ENCODE data around the gene TUBGCP5.
A peak's percentile ranks its signal among the peaks of the same experiment; 100 is the strongest.
"Not testable (repeated sequence)": the region's sequence is repeated elsewhere in the genome, so short reads cannot be mapped to it uniquely, and the experiment has no call there.

The TUBGCP5 gene

DNA sequence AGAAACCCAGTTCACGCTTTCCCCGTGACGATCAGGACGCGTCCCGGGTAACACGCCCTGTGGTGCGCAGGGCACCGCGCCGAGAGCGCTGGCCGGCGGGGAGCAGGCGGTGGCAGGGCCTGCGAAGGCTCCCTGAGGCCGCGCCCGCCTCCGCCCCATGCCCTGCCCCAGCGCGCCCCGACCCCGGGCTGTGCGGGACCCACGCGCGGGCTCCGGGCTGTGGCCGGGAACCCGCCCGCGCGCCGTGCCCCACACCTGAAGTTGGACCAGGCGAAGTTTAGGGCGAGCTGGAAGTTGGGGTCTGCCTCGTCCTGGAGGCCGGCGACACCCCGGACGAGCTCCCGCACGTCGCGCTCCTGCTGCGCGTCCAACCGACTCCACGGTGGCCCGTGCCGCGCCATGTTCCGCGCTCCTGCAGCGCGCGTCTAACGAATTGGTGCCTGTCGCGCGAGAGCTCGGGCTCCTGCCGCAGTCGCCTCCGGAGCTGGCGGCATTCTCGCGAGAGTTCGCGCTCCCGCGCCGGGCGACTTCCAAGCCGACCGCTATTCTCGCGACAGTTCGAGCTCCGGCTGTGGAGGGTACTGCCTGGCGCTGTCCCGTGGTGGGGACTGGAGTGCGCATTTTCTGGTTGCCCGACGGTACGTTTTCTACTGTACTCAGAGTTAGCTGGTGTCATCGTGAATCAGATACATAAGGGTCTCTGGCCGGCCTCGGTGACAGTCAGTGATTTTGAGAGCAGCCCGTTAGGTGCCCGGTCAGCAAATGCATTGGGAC is at the start of gene TUBGCP5:
Gene TUBGCP5, minus strand, starts transcription at position 427 of the 774 bp plus-strand sequence. Its CDS starts 26 bp downstream, at position 401.
- peak; percentile 51 for DNase-seq

DNA sequence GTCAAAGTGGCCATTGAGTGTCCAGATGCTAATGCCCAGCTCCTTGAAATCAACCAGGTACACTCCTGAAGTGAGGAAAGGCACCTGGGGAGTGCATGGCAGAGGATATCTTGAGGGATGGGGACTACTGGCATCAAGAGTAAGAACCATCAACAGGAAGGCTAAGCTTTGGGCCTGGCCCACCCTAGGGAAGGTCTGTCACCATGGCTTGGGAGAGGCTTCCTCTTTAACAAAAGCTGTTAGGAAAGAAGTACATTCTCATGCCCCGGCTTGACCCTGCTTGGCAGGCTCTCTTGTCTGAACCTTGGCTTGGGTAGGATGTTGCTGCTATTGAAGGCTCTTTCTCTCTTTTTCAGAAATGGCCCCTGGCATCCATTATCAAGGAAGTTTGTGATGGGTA is 43.7 kb upstream of the TUBGCP5 start:
- DNase-seq: no peak

DNA sequence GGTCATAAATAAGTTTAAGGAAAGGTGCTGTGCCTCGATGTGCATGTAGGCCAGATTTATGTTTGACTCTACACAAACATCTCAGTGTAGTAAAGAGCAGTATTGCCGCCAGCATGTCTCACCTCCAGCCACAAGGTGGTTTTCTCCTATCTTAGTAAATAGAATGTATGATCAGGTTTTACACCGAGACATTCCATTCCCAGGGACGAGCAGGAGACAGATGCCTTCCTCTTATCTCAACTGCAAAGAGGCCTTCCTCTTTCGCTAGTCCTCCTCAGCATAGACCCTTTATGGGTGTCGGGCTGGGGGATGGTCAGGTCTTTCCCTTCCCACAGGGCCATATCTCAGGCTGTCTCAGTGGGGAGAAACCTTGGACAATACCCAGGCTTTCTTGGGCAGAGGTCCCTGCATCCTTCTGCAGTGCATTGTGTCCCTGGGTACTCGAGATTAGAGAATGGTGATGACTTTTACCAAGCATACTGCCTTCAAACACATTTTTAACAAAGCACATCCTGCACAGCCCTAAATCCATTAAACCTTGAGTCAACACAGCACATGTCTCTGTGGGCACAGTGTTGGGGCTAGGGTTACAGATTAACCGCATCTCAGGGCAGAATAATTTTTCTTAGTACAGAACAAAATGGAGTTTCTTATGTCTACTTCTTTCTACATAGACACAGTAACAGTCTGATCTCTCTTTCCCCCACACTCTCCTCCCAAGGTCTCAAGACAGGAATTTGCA is 42.8 kb upstream of the TUBGCP5 start:
- DNase-seq: not testable (repeated sequence)

DNA sequence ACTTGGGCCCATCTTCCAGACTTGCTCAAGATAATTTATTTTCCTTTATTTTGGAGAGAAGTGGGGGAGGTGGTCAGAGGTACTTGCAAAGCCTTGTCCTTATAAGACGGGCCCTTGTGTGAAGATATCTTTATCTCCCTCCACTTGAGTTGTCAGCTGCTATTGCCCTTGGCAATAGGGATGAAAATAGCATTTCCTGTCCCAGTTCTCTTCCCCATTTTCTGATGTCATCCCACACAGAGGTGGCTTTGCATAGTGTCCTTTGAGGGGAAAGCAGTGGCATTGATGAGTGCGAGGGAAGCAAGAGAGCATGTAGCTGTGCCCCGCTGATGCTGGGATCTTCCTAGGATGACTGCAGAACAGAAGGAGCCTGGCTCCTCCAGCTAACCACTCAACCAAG is 41.9 kb upstream of the TUBGCP5 start:
- DNase-seq: no peak

DNA sequence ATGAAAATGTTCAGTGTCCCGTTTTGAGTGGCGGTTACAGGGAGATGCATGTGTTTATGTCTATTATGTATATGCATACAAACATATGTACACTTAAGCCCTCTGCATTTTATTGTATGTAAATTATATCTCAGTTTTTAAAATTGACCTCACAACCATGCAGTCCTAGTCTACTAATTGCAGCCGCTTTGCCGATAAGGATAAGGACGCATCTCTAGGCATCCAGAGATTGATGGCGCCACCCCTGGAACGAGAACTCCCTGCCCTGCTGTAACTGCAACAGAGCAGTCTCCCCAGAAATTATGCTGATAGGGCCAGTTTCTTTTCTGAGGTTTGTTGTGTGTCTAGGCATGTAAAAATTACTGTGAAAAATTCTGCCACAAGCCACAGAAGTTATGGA is 40.4 kb upstream of the TUBGCP5 start:
- DNase-seq: no peak

DNA sequence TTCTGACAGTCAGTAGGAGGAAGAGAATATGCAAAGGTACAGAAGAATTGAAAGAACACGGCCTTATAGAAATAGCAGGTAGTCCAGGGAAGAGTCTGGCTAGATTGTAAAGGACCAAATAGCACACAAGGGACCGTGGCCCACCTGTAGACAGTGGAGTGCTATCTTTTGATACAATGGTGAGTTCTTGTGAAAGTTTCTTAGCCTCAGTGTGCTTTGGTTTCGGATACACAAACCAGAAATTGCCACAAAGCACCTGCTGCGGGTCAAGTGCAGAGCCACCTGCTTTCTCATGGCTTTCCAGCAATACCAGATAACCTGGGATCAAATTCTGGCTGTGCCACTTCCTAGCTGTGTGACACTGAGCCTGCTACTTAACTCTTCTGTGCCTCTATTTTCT is 36.6 kb upstream of the TUBGCP5 start:
- no peak for DNase-seq

DNA sequence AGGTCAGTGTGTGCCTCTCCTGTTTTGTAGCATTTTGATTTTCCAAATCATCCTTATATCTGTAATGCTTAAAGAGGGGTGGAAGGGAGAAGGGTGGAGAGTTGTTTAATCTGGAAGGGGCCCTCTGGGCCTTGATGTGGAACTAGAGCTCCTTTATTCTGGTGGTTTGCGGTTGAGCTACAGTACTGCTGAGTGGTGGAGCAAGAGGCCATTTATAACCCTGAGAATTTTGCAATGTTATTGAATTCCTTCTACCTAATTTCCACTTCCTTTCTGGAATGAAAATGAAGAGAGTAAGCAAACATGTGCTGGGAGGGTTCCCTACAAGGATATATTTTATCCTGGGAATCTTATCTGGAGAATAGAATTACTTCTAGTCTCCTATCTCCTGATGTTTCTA is 35.3 kb upstream of the TUBGCP5 start:
- DNase-seq: no peak

DNA sequence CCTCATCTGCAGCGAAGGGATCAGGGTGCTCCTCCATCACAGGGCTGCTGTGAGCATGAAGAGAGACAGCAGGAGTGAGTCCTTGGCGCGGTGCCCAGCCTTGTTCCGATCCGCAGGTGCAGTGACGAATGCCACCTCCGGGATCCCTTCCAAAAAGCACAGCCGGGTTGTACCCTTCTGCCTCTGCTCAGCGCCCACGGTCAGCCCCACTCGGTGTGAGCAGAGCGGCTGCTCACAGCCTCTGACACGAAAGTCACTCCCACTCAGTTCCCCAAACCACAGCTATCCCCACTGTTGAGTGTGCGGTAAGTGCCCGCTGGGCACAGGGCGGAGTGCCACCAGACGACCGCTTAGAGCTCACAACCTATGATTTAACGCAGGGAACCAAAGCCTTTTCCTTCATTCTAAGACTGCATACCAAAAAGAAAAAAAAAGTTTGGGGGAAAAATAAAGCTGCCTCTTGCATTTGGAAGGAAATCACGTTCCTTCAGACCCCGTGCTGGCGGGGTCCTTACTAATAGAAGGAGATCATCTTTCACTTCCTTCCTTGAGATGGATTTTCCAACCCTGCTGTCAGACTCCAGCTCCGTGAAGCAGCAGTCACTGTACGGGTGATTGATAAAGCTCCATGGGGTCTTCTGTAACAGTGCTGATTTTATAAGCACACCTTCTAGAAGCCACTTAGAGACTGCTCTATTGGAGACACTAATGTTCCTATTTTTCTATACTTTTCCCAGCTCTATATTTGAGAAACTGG is 34.7 kb upstream of the TUBGCP5 start:
- peak; percentile 1 for DNase-seq

DNA sequence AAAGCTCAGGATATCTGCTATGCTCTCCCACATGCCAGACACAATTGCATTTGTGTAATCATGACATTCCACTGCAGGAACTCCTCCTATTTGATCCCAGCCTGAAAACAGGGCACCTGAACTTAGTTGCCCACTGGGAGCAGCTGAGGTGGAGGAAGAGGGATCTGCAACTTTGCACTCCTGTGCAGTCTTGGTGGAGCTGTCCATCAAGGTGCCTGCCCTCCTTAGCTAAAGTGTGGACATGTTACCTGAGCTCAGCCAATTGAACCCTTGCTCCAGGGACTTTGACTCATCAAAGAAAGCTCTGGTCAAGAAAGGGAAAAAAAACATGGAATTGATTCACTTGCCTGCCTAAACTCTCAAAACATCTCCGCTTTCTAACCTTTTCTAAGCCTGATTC is 33.3 kb upstream of the TUBGCP5 start:
- DNase-seq: no peak

DNA sequence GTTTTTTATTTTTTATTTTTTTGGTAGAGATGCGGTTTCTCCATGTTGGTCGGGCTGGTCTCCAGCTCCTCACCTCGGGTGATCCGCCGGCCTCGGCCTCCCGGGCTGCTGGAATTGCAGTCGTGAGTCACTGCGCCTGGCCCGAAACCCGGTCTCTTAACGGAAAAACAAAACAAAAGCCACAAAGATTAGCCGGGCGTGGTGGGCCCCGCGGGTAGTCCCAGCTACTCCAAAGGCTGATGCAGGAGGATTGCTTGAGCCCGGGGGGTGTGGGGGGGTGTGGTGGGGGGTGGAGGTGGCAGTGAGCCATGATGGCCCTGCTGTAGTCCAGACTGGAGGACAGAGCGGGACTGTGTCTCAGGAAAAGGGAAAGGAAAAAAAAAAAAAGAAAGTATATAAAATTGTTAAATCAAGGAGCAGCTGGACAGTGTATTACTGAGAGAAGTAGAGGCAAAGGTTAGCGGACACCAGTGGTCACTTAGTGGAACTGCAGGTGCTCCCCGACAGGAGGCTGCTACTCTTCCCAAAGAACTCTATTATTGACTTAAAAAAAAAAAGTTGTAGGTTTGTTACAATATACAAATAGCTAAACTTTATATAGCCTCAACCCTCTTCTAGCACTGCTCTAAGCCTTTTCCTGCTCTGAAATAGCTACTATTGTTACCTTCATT is 30.3 kb upstream of the TUBGCP5 start:
- no peak for DNase-seq

DNA sequence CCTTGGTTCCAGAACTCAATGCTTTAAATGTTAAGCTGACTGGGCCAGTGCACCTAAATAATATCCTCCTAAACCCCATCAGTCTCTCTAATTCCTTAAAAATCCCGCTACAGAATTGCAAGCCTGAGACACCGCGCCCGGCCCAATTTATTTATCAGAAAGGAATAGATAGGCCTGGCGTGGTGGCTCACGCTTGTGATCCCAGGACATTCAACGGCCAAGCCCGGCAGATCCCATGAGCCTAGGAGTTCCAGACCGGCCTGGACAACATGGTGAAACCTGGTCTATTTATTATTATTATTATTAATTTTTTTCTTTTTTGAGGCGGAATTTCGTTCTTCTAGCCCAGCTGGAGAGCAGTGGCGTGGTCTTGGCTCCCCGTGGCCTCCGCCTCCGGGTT is 28.0 kb upstream of the TUBGCP5 start:
- DNase-seq: no peak

DNA sequence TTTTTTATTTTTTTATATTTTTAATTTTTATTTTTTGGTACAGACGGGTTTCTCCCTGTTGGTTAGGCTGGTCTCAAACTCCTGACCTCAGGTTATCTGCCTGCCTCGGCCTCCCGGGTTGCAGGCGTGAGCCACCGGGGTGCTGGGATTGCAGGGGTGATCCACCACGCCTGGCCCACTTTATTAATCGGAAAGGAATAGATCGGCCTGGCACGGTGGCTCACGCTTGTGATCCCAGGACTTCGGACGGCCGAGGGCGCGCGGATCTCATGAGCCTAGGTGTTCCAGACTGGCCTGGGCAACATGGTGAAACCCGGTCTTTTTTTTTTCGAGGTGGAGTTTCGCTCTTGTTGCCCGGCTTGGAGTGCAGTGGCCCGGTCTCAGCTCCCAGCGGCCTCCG is 26.5 kb upstream of the TUBGCP5 start:
- no peak for DNase-seq

DNA sequence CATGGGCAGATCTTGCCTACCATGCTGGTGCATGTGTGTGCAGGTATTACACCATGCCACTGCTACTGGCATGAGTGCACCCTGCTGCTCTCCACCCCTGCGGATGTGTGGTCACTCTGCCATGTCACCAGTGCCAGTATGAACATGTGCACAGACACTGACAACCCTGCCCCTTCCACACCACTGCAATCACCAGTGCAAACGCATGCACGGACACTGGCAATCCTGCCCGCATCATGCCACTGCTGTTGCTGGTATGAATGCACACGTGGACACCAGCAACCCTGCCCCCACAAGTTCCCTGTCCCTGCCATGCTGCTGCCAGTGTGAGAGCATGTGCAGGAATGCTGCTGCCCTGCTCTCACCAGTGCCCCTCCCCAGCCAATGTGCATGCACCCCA is 24.8 kb upstream of the TUBGCP5 start:
- no peak for DNase-seq

DNA sequence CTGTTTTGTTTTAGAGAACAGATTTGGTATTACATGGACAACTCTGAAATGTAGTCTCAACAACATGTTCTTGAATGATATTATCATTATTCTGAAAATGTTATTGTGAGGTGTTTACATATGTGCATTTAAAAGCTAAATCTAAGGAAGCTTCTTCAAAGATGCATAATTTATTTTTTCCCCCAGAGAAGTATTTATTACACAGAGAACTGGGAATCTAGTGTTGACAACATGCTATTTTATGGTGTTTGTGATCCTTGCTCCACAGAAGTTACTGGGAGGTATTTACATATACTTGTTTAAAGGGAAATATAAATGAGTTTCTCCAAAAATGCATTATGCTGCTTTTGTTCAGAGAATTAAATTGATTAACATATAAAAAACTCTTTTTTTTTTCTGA is 18.3 kb upstream of the TUBGCP5 start:
- no peak for DNase-seq

DNA sequence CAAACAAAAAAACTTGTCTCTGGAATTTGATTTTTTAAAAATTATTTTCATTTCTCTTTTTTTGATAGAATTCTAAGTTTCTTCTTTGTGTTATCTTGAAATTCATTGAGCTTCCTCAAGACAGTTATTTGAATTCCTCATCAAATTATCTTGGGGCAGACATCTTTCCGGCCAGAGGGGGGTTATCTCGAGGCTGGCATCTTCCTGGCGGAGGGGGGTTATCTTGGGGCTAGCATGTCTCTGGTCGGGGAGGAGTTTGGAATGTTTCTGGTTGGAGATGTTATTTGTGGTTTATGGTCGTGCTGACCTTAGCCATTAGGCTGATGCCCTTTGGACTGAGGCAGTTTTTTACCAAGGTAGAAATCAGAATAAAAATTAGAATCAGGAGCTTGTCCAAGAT is 15.9 kb upstream of the TUBGCP5 start:
- DNase-seq: no peak

DNA sequence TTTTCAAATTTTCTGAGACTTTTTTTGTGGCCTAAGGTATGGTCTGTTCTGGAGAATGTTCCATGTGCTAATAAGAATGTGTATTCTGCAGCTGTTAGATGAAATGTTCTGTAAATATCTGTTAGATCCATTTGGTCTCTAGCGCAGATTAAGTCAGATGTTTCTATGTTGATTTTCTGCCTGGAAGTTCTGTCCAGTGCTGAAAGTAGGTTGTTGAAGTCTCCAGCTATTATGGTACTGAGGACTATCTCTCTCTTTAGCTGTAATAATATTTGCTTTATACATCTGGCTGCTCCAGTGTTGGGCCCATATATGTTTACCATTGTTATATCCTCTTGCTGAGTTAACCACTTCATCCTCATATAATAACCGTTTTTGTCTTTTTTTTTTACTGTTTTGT is 13.2 kb upstream of the TUBGCP5 start:
- DNase-seq: no peak

DNA sequence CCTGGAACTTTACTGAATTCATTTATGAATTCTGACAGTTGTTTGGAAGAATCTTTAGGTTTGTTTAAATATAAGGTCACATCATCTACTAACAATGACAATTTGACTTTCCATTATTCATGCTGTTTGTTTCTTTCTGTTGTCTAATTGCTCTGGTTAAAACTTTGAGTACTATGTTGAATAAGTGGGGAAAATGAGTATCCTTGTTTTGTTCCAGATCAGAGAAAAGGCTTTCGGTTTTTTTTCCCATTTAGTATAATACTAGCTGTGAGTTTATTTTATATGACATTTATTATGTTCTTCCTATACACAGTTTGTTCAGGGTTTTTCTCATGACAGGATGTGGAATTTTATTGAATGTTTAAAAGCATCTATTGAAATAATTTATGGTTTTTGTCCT is 11.3 kb upstream of the TUBGCP5 start:
- no peak for DNase-seq

DNA sequence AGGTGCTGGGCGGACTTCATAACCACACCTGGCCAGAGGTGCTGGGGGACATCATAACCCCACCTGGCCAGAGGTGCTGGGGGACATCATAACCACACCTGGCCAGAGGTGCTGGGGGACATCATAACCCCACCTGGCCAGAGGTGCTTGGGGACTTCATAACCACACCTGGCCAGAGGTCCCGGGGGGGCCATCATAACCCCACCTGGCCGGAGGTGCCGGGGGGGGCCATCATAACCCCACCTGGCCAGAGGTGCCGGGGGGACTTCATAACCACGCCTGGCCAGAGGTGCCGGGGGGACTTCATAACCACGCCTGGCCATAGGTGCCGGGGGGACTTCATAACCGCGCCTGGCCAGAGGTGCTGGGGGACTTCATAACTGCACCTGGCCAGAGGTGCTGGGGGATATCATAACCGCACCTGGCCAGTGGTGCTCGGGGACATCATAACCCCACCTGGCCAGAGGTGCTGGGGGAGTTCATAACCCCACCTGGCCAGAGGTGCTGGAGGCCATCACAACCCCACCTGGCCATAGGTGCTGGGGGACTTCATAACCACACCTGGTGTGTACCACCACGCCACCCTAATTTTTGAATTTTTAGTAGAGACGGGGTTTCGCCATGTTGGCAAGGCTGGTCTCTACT is 10.7 kb upstream of the TUBGCP5 start:
- no peak for DNase-seq

DNA sequence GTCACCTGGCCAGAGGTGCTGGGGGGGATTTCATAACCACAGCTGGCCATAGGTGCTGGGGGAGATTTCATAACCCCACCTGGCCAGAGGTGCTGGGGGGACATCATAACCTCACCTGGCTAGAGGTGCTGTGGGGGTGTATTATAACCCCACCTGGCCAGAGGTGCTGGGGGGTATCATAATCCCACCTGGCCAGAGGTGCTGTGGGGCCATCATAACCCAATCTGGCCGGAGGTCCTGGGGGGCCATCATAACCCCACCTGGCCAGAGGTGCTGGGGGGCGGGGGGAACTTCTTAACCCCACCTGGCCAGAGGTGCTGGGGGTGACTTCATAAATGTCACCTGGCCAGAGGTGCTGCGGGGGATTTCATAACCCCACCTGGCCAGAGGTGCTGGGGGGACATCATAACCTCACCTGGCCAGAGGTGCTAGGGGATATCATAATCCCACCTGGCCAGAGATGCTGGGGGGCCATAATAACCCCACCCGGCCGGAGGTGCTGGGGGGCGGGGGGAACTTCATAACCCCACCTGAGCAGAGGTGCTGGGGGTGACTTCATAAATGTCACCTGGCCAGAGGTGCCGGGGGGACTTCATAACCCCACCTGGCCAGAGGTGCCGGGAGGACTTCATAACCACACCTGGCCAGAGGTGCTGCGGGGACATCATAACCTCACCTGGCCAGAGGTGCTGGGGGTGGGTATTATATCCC is 9.4 kb upstream of the TUBGCP5 start:
- not testable (repeated sequence) for DNase-seq

DNA sequence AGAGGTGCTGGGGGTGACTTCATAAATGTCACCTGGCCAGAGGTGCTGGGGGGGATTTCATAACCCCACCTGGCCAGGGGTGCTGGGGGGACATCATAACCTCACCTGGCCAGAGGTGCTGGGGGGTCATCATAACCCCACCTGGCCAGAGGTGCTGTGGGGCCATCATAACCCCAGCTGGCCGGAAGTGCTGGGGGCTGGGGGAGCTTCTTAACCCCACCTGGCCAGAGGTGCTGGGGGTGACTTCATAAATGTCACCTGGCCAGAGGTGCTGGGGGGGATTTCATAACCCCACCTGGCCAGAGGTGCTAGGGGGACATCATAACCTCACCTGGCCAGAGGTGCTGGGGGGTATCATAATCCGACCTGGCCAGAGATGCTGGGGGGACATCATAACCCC is 4.6 kb upstream of the TUBGCP5 start:
- not testable (repeated sequence) for DNase-seq

DNA sequence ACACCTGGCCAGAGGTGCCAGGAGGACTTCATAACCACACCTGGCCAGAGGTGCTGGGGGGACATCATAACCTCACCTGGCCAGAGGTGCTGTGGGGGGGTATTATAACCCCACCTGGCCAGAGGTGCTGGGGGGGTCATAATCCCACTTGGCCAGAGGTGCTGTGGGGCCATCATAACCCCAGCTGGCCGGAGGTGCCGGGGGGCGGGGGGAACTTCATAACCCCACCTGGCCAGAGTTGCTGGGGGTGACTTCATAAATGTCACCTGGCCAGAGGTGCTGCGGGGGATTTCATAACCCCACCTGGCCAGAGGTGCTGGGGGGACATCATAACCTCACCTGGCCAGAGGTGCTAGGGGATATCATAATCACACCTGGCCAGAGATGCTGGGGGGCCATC is 4.2 kb upstream of the TUBGCP5 start:
- not testable (repeated sequence) for DNase-seq

DNA sequence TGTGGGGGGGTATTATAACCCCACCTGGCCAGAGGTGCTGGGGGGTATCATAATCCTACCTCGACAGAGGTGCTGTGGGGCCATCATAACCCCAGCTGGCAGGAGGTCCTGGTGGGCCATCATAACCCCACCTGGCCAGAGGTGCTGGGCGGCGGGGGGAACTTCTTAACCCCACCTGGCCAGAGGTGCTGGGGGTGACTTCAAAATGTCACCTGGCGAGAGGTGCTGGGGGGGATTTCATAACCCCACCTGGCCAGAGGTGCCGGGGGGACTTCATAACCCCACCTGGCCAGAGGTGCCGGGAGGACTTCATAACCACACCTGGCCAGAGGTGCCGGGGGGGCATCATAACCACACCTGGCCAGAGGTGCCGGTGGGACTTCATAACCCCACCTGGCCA is 2.4 kb upstream of the TUBGCP5 start:
- DNase-seq: not testable (repeated sequence)

Measured in NCI-H1436 treated with DMSO at 0.1 percent for 48 hours (cell line).